ENCODE results near the gene BANF2.

The BANF2 gene

GRCh38 chr20:17685168-17685567 lies 14.6 kb upstream of the BANF2 start:
- Histone ChIP-seq H3K4me2 (ENCODE audit: insufficient read depth, low read length) (no peak overlapping the region), H3K4me3 (ENCODE audit: low read depth in 1 of 2, low read length in 2 of 2) (no peak overlapping the region), H3K4me1 (ENCODE audit: insufficient read depth, low read length) (peaks cover 16% of the 10 kb centered on the region), H3K79me2 (ENCODE audit: insufficient read depth, low read length) (peaks cover 14% of the 10 kb centered on the region), H3K9ac (ENCODE audit: low read depth, low read length) (no peak overlapping the region), H2AFZ (ENCODE audit: low read depth, low read length) (no peak overlapping the region), H3K27ac (ENCODE audit: low read length) (no peak overlapping the region), H3K27me3 (ENCODE audit: insufficient read depth, low read length, poor library complexity) (peaks cover 45% of the 10 kb centered on the region), H4K20me1 (ENCODE audit: insufficient read depth, low read length) (peaks cover 7% of the 10 kb centered on the region), H3K36me3 (ENCODE audit: insufficient read depth, low read length) (peaks cover 3% of the 10 kb centered on the region; the same call in 1 of the 2 replicates), H3K9me3 (ENCODE audit: insufficient read depth, low read length, severe bottlenecking) (no peaks in the 10 kb centered on the region)
- TF ChIP-seq EZH2 (IDR thresholded peaks at IDR 0.05; ENCODE audit: borderline replicate concordance, low read depth, low read length, severe bottlenecking) (no peak), CTCF (IDR thresholded peaks at IDR 0.05; ENCODE audit: borderline replicate concordance, extremely low read depth, low read length, poor library complexity, severe bottlenecking) (no peak)
- ATAC-seq (ENCODE audit: insufficient read depth, low read depth) (no peak), DNase-seq (no peak)

- no peaks in the 10 kb centered on the region for H3K79me2 ChIP-seq (ENCODE audit: insufficient read depth, low read length)
- H3K4me1 ChIP-seq (ENCODE audit: insufficient read depth, low read length): peaks cover 5% of the 10 kb centered on the region
- ATAC-seq (ENCODE audit: insufficient read depth, low read depth) (no peak), DNase-seq (no peak)
- peaks cover 53% of the 10 kb centered on the region for H3K27me3 ChIP-seq (ENCODE audit: insufficient read depth, low read length, poor library complexity)
- TF ChIP-seq CTCF (IDR thresholded peaks at IDR 0.05; ENCODE audit: borderline replicate concordance, extremely low read depth, low read length, poor library complexity, severe bottlenecking) (no peak), EZH2 (IDR thresholded peaks at IDR 0.05; ENCODE audit: borderline replicate concordance, low read depth, low read length, severe bottlenecking) (no peak)
- no peaks in the 10 kb centered on the region for H4K20me1 ChIP-seq (ENCODE audit: insufficient read depth, low read length)
- no peak overlapping the region for H2AFZ ChIP-seq (ENCODE audit: low read depth, low read length)
- no peaks in the 10 kb centered on the region for H3K9me3 ChIP-seq (ENCODE audit: insufficient read depth, low read length, severe bottlenecking)
- no peak overlapping the region for H3K4me3 ChIP-seq (ENCODE audit: low read depth in 1 of 2, low read length in 2 of 2)
- H3K9ac ChIP-seq (ENCODE audit: low read depth, low read length): no peak overlapping the region
- no peaks in the 10 kb centered on the region for H3K36me3 ChIP-seq (ENCODE audit: insufficient read depth, low read length)
- no peak overlapping the region for H3K4me2 ChIP-seq (ENCODE audit: insufficient read depth, low read length)
- no peak overlapping the region for H3K27ac ChIP-seq (ENCODE audit: low read length)
Observed at GRCh38 chr20:17687800-17688199, 12.0 kb upstream of the BANF2 start.

GRCh38 chr20:17688965-17689364 lies 10.8 kb upstream of the BANF2 start:
- no peak overlapping the region for H2AFZ ChIP-seq (ENCODE audit: low read depth, low read length)
- no peak overlapping the region for H3K9ac ChIP-seq (ENCODE audit: low read depth, low read length)
- H3K27me3 ChIP-seq (ENCODE audit: insufficient read depth, low read length, poor library complexity): peaks cover 53% of the 10 kb centered on the region
- H3K79me2 ChIP-seq (ENCODE audit: insufficient read depth, low read length): no peaks in the 10 kb centered on the region
- H4K20me1 ChIP-seq (ENCODE audit: insufficient read depth, low read length): no peaks in the 10 kb centered on the region
- H3K27ac ChIP-seq (ENCODE audit: low read length): no peak overlapping the region
- no peaks in the 10 kb centered on the region for H3K9me3 ChIP-seq (ENCODE audit: insufficient read depth, low read length, severe bottlenecking)
- H3K4me3 ChIP-seq (ENCODE audit: low read depth in 1 of 2, low read length in 2 of 2): no peak overlapping the region
- no peak overlapping the region for H3K4me2 ChIP-seq (ENCODE audit: insufficient read depth, low read length)
- H3K4me1 ChIP-seq (ENCODE audit: insufficient read depth, low read length): no peaks in the 10 kb centered on the region
- DNase-seq (no peak), ATAC-seq (ENCODE audit: insufficient read depth, low read depth) (no peak)
- no peaks in the 10 kb centered on the region for H3K36me3 ChIP-seq (ENCODE audit: insufficient read depth, low read length)
- TF ChIP-seq EZH2 (IDR thresholded peaks at IDR 0.05; ENCODE audit: borderline replicate concordance, low read depth, low read length, severe bottlenecking): no peak
- no peak for TF ChIP-seq CTCF (IDR thresholded peaks at IDR 0.05; ENCODE audit: borderline replicate concordance, extremely low read depth, low read length, poor library complexity, severe bottlenecking)

GRCh38 chr20:17690144-17690543 lies 9.6 kb upstream of the BANF2 start:
- Histone ChIP-seq H3K27ac (ENCODE audit: low read length) (no peak overlapping the region), H3K9me3 (ENCODE audit: insufficient read depth, low read length, severe bottlenecking) (no peaks in the 10 kb centered on the region), H3K4me2 (ENCODE audit: insufficient read depth, low read length) (no peak overlapping the region), H2AFZ (ENCODE audit: low read depth, low read length) (no peak overlapping the region), H3K4me3 (ENCODE audit: low read depth in 1 of 2, low read length in 2 of 2) (no peak overlapping the region), H3K9ac (ENCODE audit: low read depth, low read length) (no peak overlapping the region), H3K79me2 (ENCODE audit: insufficient read depth, low read length) (no peaks in the 10 kb centered on the region), H3K36me3 (ENCODE audit: insufficient read depth, low read length) (no peaks in the 10 kb centered on the region), H4K20me1 (ENCODE audit: insufficient read depth, low read length) (no peaks in the 10 kb centered on the region), H3K4me1 (ENCODE audit: insufficient read depth, low read length) (no peaks in the 10 kb centered on the region), H3K27me3 (ENCODE audit: insufficient read depth, low read length, poor library complexity) (peaks cover 43% of the 10 kb centered on the region)
- TF ChIP-seq EZH2 (IDR thresholded peaks at IDR 0.05; ENCODE audit: borderline replicate concordance, low read depth, low read length, severe bottlenecking) (no peak), CTCF (IDR thresholded peaks at IDR 0.05; ENCODE audit: borderline replicate concordance, extremely low read depth, low read length, poor library complexity, severe bottlenecking) (no peak)
- DNase-seq (no peak), ATAC-seq (ENCODE audit: insufficient read depth, low read depth) (no peak)
